Mucosa of gallbladder (tissue), 1 donor: ENCODE measurements around the gene CYP2S1. TPM values are rescaled to one million over a fixed set of nuclear protein-coding genes. Genes with fewer than 3 reads are reported as not detected.

Experiments
- total RNA-seq: library from RNA; stranded (reverse); gene quantifications from one replicate; pipeline ENCODE4 v1.2.1, GENCODE V29; 2021
- donor health status: DM: no; HTN: no; CAD: no.

The CYP2S1 gene
- total RNA-seq, 1 donor from 2014 or later: 90.1 TPM

Other genes with a start within 250 kb of the CYP2S1 start
- gene CYP2B6, start 201.9 kb upstream of the CYP2S1 start, total RNA-seq: 16.4 TPM
- gene CYP2A13, start 104.8 kb upstream of the CYP2S1 start, total RNA-seq: 0.40 TPM
- not detected for gene CYP2F1, start 78.8 kb upstream of the CYP2S1 start, total RNA-seq
- gene AXL, start 26.0 kb downstream of the CYP2S1 start, total RNA-seq: 57.3 TPM
- 161 TPM for gene HNRNPUL1, start 71.2 kb downstream of the CYP2S1 start, total RNA-seq
- gene CCDC97, start 117.0 kb downstream of the CYP2S1 start, total RNA-seq: 26.2 TPM
- 47.1 TPM for gene TGFB1, start 160.7 kb downstream of the CYP2S1 start, total RNA-seq
- gene B9D2, start 170.9 kb downstream of the CYP2S1 start, total RNA-seq: 12.8 TPM
- gene TMEM91, start 183.3 kb downstream of the CYP2S1 start, total RNA-seq: 8.6 TPM
- gene EXOSC5, start 204.1 kb downstream of the CYP2S1 start, total RNA-seq: 12.3 TPM
- gene BCKDHA, start 204.6 kb downstream of the CYP2S1 start, total RNA-seq: 26.4 TPM
- gene B3GNT8, start 234.2 kb downstream of the CYP2S1 start, total RNA-seq: 2.4 TPM
- gene DMAC2, start 246.7 kb downstream of the CYP2S1 start, total RNA-seq: 45.0 TPM
- gene ERICH4, start 249.9 kb downstream of the CYP2S1 start, total RNA-seq: not detected